Measurements from ENCODE around the gene FOXC1. TPM values are rescaled to one million over a fixed set of nuclear protein-coding genes. Genes with fewer than 3 reads are reported as not detected.

Gene FOXC1
- total RNA-seq, 1 donor from 2014 or later: 2.9 TPM

DNA sequence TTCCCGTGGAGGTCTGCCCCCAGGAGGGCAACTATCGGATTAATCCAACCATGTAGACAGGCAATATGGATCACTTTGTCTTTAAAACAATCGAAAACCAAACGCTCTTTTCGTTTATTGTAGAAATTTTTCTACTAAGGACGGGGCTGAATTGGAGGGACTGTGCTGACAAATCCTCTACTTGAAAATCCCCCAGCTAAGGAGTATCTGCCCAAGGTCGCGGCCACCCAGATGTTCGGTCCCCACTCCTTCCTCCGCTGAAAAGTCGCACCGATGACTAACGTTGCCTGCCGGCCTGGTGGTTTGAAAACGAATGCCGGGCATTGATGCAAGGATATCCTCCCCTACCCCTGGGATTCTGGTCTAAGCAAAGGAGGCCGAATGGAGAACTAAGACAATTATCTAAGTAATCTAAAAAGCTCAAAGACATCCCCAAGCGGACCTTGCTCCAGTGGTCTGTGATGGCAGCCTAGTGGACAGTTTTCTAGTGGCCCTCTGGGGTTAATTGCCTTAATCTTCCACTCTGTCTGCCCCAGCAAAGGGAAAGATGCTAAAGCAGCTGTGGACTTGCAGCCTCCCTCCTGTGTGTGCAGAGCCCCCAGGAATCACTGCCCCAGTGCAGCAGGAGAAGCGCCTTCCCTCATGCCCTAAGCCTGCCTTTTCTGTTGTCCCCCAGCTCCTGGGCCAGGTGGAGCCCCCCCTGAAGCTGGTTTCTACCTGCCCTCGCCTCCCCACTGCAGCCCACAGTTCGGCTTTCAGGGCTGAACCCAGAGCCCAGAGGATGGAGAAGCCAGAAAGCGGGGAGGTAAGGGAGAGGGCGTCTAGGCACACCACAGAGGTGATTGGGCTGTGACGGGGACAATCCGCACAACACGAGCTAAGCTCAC lies 3.6 kb upstream of the FOXC1 start:
- Histone ChIP-seq H3K9ac (ENCODE audit: low read length) (no peak overlapping the region), H3K9me3 (ENCODE audit: insufficient read depth, low read depth, low read length) (no peaks in the 10 kb centered on the region), H3K4me2 (ENCODE audit: low read length) (peak overlapping the region; percentile 10), H3K4me1 (ENCODE audit: insufficient read depth, low read length) (peaks cover 21% of the 10 kb centered on the region), H2AFZ (ENCODE audit: low read depth, low read length) (no peak overlapping the region), H3K27me3 (ENCODE audit: insufficient read depth, low read length) (peaks cover 78% of the 10 kb centered on the region), H3K36me3 (ENCODE audit: insufficient read depth, low read length) (no peaks in the 10 kb centered on the region), H3K4me3 (ENCODE audit: insufficient read depth, low read depth, low read length) (no peak overlapping the region), H3K27ac (ENCODE audit: low read depth, low read length) (no peak overlapping the region), H4K20me1 (ENCODE audit: insufficient read depth, low read length) (peaks cover 23% of the 10 kb centered on the region), H3K79me2 (ENCODE audit: insufficient read depth, low read length) (peaks cover 3% of the 10 kb centered on the region)
- TF ChIP-seq EZH2 (IDR thresholded peaks at IDR 0.05; ENCODE audit: insufficient read depth, low read length) (no peak), CTCF (IDR thresholded peaks at IDR 0.05; ENCODE audit: insufficient read depth, low read depth, low read length) (no peak)
- H3K27ac Mint-ChIP-seq (ENCODE audit: unreplicated experiment): peak overlapping the region; percentile 53
- DNase-seq (ENCODE audit: low read depth) (no peak), FAIRE-seq (no peak)
- H3K4me1 Mint-ChIP-seq (ENCODE audit: low read depth, unreplicated experiment): peaks cover 6% of the 10 kb centered on the region
- peaks cover 4% of the 10 kb centered on the region for H3K9me3 Mint-ChIP-seq (ENCODE audit: unreplicated experiment)
- no peak overlapping the region for H3K4me3 Mint-ChIP-seq (ENCODE audit: unreplicated experiment)
- H3K36me3 Mint-ChIP-seq (ENCODE audit: low read depth, unreplicated experiment): no peaks in the 10 kb centered on the region
- H3K27me3 Mint-ChIP-seq (ENCODE audit: low read depth, unreplicated experiment): peaks cover 56% of the 10 kb centered on the region

DNA sequence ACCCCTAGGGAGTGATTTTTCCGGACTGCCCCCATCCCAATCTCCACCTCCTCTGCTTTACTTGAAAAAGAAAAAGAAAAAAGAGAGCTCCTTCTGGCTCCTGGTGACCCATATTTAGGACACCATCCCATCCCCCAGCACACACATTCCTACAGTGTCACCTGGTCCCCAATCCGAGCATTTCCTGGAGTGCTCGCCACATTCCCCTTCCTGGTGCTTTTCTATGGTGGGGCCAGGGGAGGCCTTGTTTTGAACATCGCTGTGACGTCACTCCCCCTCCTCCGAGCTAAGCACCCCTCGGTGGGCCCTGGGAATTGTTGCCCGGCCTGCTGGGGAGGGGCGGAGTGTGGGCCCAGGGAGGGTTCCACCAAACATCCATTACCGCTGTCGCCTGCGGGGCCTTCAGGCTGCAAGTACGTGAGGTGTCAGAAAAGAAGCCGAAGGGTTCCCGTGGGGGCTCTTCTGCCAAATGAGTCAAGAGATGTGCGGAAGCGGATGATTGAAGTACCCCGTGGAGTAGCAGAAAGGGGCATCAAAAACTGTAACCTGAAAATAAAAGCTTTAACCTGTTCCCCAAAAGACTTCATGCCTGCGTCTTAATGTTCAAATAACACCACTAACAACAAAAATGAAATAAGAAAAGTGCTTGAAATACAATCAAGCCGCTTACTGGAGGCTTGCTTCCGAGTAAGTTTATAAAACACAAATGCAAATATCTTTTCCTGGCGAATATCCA lies 2.8 kb upstream of the FOXC1 start:
- H3K27me3 Mint-ChIP-seq (ENCODE audit: low read depth, unreplicated experiment): peaks cover 56% of the 10 kb centered on the region
- H3K36me3 Mint-ChIP-seq (ENCODE audit: low read depth, unreplicated experiment): no peaks in the 10 kb centered on the region
- peak overlapping the region; percentile 4 for H3K27ac Mint-ChIP-seq (ENCODE audit: unreplicated experiment)
- no peak for DNase-seq (ENCODE audit: low read depth)
- TF ChIP-seq CTCF (IDR thresholded peaks at IDR 0.05; ENCODE audit: insufficient read depth, low read depth, low read length): no peak
- TF ChIP-seq EZH2 (IDR thresholded peaks at IDR 0.05; ENCODE audit: insufficient read depth, low read length): no peak
- H4K20me1 ChIP-seq (ENCODE audit: insufficient read depth, low read length): peaks cover 25% of the 10 kb centered on the region
- no peak overlapping the region for H2AFZ ChIP-seq (ENCODE audit: low read depth, low read length)
- peaks cover 21% of the 10 kb centered on the region for H3K4me1 ChIP-seq (ENCODE audit: insufficient read depth, low read length)
- H3K36me3 ChIP-seq (ENCODE audit: insufficient read depth, low read length): no peaks in the 10 kb centered on the region
- H3K9me3 Mint-ChIP-seq (ENCODE audit: unreplicated experiment): peaks cover 4% of the 10 kb centered on the region
- H3K4me3 Mint-ChIP-seq (ENCODE audit: unreplicated experiment): peak overlapping the region; percentile 4
- no peak for FAIRE-seq
- no peak overlapping the region for H3K4me3 ChIP-seq (ENCODE audit: insufficient read depth, low read depth, low read length)
- H3K9me3 ChIP-seq (ENCODE audit: insufficient read depth, low read depth, low read length): no peaks in the 10 kb centered on the region
- peak overlapping the region; percentile 68 for H3K4me2 ChIP-seq (ENCODE audit: low read length)
- peaks cover 72% of the 10 kb centered on the region for H3K27me3 ChIP-seq (ENCODE audit: insufficient read depth, low read length)
- H3K4me1 Mint-ChIP-seq (ENCODE audit: low read depth, unreplicated experiment): peaks cover 7% of the 10 kb centered on the region
- H3K79me2 ChIP-seq (ENCODE audit: insufficient read depth, low read length): peaks cover 8% of the 10 kb centered on the region
- no peak overlapping the region for H3K27ac ChIP-seq (ENCODE audit: low read depth, low read length)
- no peak overlapping the region for H3K9ac ChIP-seq (ENCODE audit: low read length)
